ENCODE data around the gene DMRT3.

GRCh38 chr9:935348-935965 lies 41.0 kb upstream of the DMRT3 start:
- TF ChIP-seq POLR2AphosphoS5 (IDR thresholded peaks at IDR 0.05) (no peak), CTCF (IDR thresholded peaks at IDR 0.05) (no peak), EP300 (IDR thresholded peaks at IDR 0.05) (no peak)
